Nephron progenitor cell (in vitro differentiated cells): ENCODE data around the gene SYT7.

ENCODE experiments used
- DNase-seq: peaks from one replicate; pipeline ENCODE4 v3.0.0; 2021
- H3K27ac Mint-ChIP-seq: 2 replicates; pipeline ENCODE4 v1.8.0; 2021; ENCODE audit warnings: mild to moderate bottlenecking, moderate library complexity, mixed read lengths
- H3K27me3 Mint-ChIP-seq: 2 replicates; pipeline ENCODE4 v1.8.0; 2021; ENCODE audit warnings: mild to moderate bottlenecking, low read depth, mixed read lengths; ENCODE audit not compliant: poor library complexity
- H3K36me3 Mint-ChIP-seq: 2 replicates; pipeline ENCODE4 v1.8.0; 2021; ENCODE audit warnings: low read depth, mixed read lengths
- H3K4me1 Mint-ChIP-seq: 2 replicates; pipeline ENCODE4 v1.8.0; 2021; ENCODE audit warnings: mixed read lengths
- H3K4me3 Mint-ChIP-seq: 2 replicates; pipeline ENCODE4 v1.8.0; 2021; ENCODE audit warnings: mild to moderate bottlenecking, moderate library complexity, mixed read lengths
- H3K9me3 Mint-ChIP-seq: 2 replicates; pipeline ENCODE4 v1.8.0; 2021; ENCODE audit warnings: mild to moderate bottlenecking, moderate library complexity, mixed read lengths
- CTCF ChIP-seq: fragments of 200-600 bp; sonication (generic); IDR thresholded peaks from 2 replicates; pipeline ENCODE4 v1.5.0; 2021; ENCODE audit warnings: antibody characterized with exemption

SYT7 gene

GRCh38 chr11:61537326-61537725 is 43.5 kb downstream of the SYT7 start:
- Mint-ChIP-seq H3K4me1 (peaks cover 99% of the 10 kb centered on the region), H3K36me3 (no peaks in the 10 kb centered on the region), H3K27ac (no peak overlapping the region), H3K27me3 (peaks cover 6% of the 10 kb centered on the region), H3K4me3 (no peak overlapping the region), H3K9me3 (no peaks in the 10 kb centered on the region)
- no peak for DNase-seq
- TF ChIP-seq CTCF, result no peak

- H3K4me1 Mint-ChIP-seq, result peaks cover 96% of the 10 kb centered on the region
- H3K9me3 Mint-ChIP-seq, result no peaks in the 10 kb centered on the region
- no peak for TF ChIP-seq CTCF
- no peak overlapping the region for H3K4me3 Mint-ChIP-seq
- H3K27ac Mint-ChIP-seq, result no peak overlapping the region
- peaks cover 6% of the 10 kb centered on the region for H3K27me3 Mint-ChIP-seq
- DNase-seq, result no peak
- H3K36me3 Mint-ChIP-seq, result no peaks in the 10 kb centered on the region
Measured at GRCh38 chr11:61536676-61537270, 44.1 kb downstream of the SYT7 start.

GRCh38 chr11:61535998-61536675 is 44.7 kb downstream of the SYT7 start:
- no peak for DNase-seq
- H3K27ac Mint-ChIP-seq, result no peak overlapping the region
- H3K36me3 Mint-ChIP-seq, result no peaks in the 10 kb centered on the region
- no peak for TF ChIP-seq CTCF
- no peaks in the 10 kb centered on the region for H3K9me3 Mint-ChIP-seq
- H3K4me1 Mint-ChIP-seq, result peaks cover 93% of the 10 kb centered on the region
- H3K27me3 Mint-ChIP-seq, result peaks cover 6% of the 10 kb centered on the region
- no peak overlapping the region for H3K4me3 Mint-ChIP-seq

- peaks cover 89% of the 10 kb centered on the region for H3K4me1 Mint-ChIP-seq
- no peaks in the 10 kb centered on the region for H3K9me3 Mint-ChIP-seq
- H3K27me3 Mint-ChIP-seq, result peaks cover 4% of the 10 kb centered on the region
- peak overlapping the region; percentile 27 for H3K27ac Mint-ChIP-seq
- peak overlapping the region; percentile 28 for H3K4me3 Mint-ChIP-seq
- no peak for TF ChIP-seq CTCF
- no peaks in the 10 kb centered on the region for H3K36me3 Mint-ChIP-seq
- no peak for DNase-seq
Measured at GRCh38 chr11:61534933-61535839, 45.7 kb downstream of the SYT7 start.

GRCh38 chr11:61534025-61534932 is 46.6 kb downstream of the SYT7 start:
- peak overlapping the region; percentile 13 for H3K4me3 Mint-ChIP-seq
- H3K27me3 Mint-ChIP-seq, result no peaks in the 10 kb centered on the region
- H3K36me3 Mint-ChIP-seq, result no peaks in the 10 kb centered on the region
- H3K4me1 Mint-ChIP-seq, result peaks cover 89% of the 10 kb centered on the region
- no peaks in the 10 kb centered on the region for H3K9me3 Mint-ChIP-seq
- DNase-seq, result no peak
- no peak for TF ChIP-seq CTCF
- H3K27ac Mint-ChIP-seq, result peak overlapping the region; percentile 47
